Endothelial cell of umbilical vein (primary cell): ENCODE data around the gene KLF16.

ENCODE experiments used
- CTCF ChIP-seq, 2 donors: IDR thresholded peaks; 1 replicate in 1 of 2; 2 replicates in 1 of 2; pipeline ENCODE4 v1.5.1; 2011; ENCODE audit warnings: low read length in 2 of 2, mild to moderate bottlenecking in 2 of 2, moderate library complexity in 2 of 2, control low read depth in 1 of 2, inconsistent platforms in 1 of 2, low read depth in 1 of 2; ENCODE audit not compliant: insufficient read depth in 1 of 2; ENCODE audit errors: extremely low read depth in 1 of 2
- EZH2 ChIP-seq: IDR thresholded peaks from 2 replicates; pipeline ENCODE4 v1.6.1; 2012; ENCODE audit warnings: borderline replicate concordance, low read depth, mild to moderate bottlenecking, moderate library complexity, low read length, inconsistent platforms; ENCODE audit not compliant: severe bottlenecking
- MYC ChIP-seq: IDR thresholded peaks from one replicate; pipeline ENCODE4 v1.6.1; 2011; ENCODE audit warnings: mild to moderate bottlenecking, low read depth, low read length
- POLR2A ChIP-seq: IDR thresholded peaks from 2 replicates; pipeline ENCODE4 v1.6.1; 2012; ENCODE audit warnings: low read depth, mild to moderate bottlenecking, control low read depth, low read length
- POLR2AphosphoS5 ChIP-seq: IDR thresholded peaks from 2 replicates; pipeline ENCODE4 v1.6.1; 2012; ENCODE audit warnings: low read depth, mild to moderate bottlenecking, control low read depth, low read length, moderate library complexity; ENCODE audit not compliant: insufficient read depth

- TF ChIP-seq CTCF (IDR thresholded peaks at IDR 0.05; ENCODE audit: extremely low read depth in 1 of 2, insufficient read depth in 1 of 2, low read depth in 1 of 2, low read length in 2 of 2) (no peak), POLR2A (no peak), POLR2AphosphoS5 (no peak), MYC (no peak), EZH2 (no peak)
Observed at GRCh38 chr19:1858412-1859081, 4.8 kb downstream of the KLF16 start.
